NT2/D1 (cell line): Measurements from ENCODE around the gene SIRT3.

ENCODE experiments used
- SUZ12 ChIP-seq: IDR thresholded peaks from 2 replicates; pipeline ENCODE4 v1.6.1; 2011; ENCODE audit not compliant: insufficient read length, insufficient read depth; ENCODE audit errors: extremely low read depth
- YY1 ChIP-seq: IDR thresholded peaks from 2 replicates; pipeline ENCODE4 v1.6.1; 2011; ENCODE audit not compliant: insufficient read length, insufficient read depth
- ZNF274 ChIP-seq: IDR thresholded peaks from 2 replicates; pipeline ENCODE4 v1.6.1; 2011; ENCODE audit warnings: mild to moderate bottlenecking, low read depth, low read length

DNA sequence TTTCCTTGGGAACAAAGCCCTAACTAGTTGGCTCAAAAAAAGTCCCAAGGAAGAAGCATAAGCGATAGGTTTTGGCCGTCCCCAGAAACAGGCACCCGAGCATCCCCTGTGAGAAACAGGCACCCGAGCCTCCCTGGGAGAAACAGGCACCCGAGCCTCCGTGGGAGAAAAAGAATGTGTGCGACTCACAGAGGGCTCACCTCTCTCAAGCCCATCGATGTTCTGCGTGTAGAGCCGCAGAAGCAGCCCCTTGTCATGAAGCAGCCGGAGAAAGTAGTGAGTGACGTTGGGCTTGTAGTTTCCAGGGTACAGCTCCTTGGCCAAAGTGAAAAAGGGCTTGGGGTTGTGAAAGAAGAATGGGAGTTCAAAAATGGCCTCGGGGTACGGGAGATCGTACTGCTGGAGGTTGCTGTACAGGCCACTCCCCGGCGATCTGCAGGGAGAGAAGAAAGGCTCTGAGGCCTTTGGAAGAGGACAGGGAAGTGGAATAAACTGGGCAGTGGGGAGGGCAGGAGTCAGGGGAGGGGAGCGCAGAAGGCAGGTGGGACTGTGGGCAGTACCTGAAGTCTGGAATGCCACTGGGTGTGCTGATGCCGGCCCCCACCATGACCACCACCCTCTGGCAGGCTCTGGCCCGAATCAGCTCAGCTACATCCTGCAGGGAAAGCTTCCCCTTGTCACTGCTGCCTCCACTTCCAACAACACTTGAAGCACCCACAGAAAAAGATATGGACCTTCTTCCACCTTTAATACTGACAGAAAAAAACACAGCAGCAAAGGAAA lies 3.2 kb downstream of the SIRT3 start:
- TF ChIP-seq YY1 (no peak), SUZ12 (no peak), ZNF274 (no peak)
